MM.1S (cell line): ENCODE measurements around the gene CALU.
A peak's percentile ranks its signal among the peaks of the same experiment; 100 is the strongest.

Experiments
- DNase-seq: peaks from one replicate; pipeline ENCODE4 v3.0.0-alpha.2; 2015
- H2AFZ ChIP-seq: fragments of 300-600 bp; sonication (generic); 2 replicates; pipeline ENCODE4 v1.6.0; 2016; ENCODE audit warnings: antibody characterized with exemption, low read length
- H3F3A ChIP-seq: fragments of 300-600 bp; sonication (generic); 2 replicates; pipeline ENCODE4 v1.6.1; 2016; ENCODE audit warnings: mild to moderate bottlenecking, antibody characterized with exemption, low read length, moderate library complexity, mixed read lengths; ENCODE audit not compliant: insufficient read depth
- H3K27ac ChIP-seq: fragments of 300-600 bp; sonication (generic); 2 replicates; pipeline ENCODE4 v1.5.1; 2016; ENCODE audit warnings: mild to moderate bottlenecking, low read length
- H3K27me3 ChIP-seq: fragments of 300-600 bp; sonication (generic); replicated peaks from 2 replicates; pipeline ENCODE4 v1.6.0; 2016; ENCODE audit warnings: low read length; ENCODE audit not compliant: insufficient read depth
- H3K36me3 ChIP-seq: fragments of 300-600 bp; sonication (generic); replicated peaks from 2 replicates; pipeline ENCODE4 v1.6.1; 2016; ENCODE audit warnings: mild to moderate bottlenecking, low read length, mixed read lengths; ENCODE audit not compliant: insufficient read depth
- H3K4me1 ChIP-seq: fragments of 300-600 bp; sonication (generic); 2 replicates; pipeline ENCODE4 v1.6.1; 2016; ENCODE audit warnings: low read length, mixed read lengths
- H3K4me2 ChIP-seq: fragments of 300-600 bp; sonication (generic); 2 replicates; pipeline ENCODE4 v1.6.0; 2016; ENCODE audit warnings: low read depth, low read length
- H3K4me3 ChIP-seq: fragments of 300-600 bp; sonication (generic); 2 replicates; pipeline ENCODE4 v1.5.1; 2016; ENCODE audit warnings: low read length, mixed read lengths
- H3K79me2 ChIP-seq: fragments of 300-600 bp; sonication (generic); 2 replicates; pipeline ENCODE4 v1.6.1; 2016; ENCODE audit warnings: mixed run types, low read length, mixed read lengths
- H3K9ac ChIP-seq: fragments of 300-600 bp; sonication (generic); 2 replicates; pipeline ENCODE4 v1.6.1; 2016; ENCODE audit warnings: low read length, mixed read lengths
- H3K9me2 ChIP-seq: fragments of 300-600 bp; sonication (generic); replicated peaks from 2 replicates; pipeline ENCODE4 v1.6.1; 2016; ENCODE audit warnings: mild to moderate bottlenecking, low read length, mixed read lengths; ENCODE audit not compliant: insufficient read depth
- H3K9me3 ChIP-seq: fragments of 300-600 bp; sonication (generic); replicated peaks from 2 replicates; pipeline ENCODE4 v1.6.1; 2016; ENCODE audit warnings: mild to moderate bottlenecking, low read length, mixed read lengths; ENCODE audit not compliant: insufficient read depth
- H4K20me1 ChIP-seq: fragments of 300-600 bp; sonication (generic); 2 replicates; pipeline ENCODE4 v1.6.1; 2016; ENCODE audit warnings: mild to moderate bottlenecking, low read length, moderate library complexity, mixed read lengths; ENCODE audit not compliant: insufficient read depth
- CTCF ChIP-seq: fragments of 300-600 bp; sonication (generic); IDR thresholded peaks from 2 replicates; pipeline ENCODE4 v1.5.1; 2016; ENCODE audit warnings: antibody characterized with exemption, low read length, mixed read lengths
- EZH2 ChIP-seq: fragments of 300-600 bp; sonication (generic); optimal IDR thresholded peaks from 2 replicates; pipeline ENCODE3; 2017; ENCODE audit warnings: low read depth, mild to moderate bottlenecking, antibody characterized with exemption, low read length, mixed read lengths
- EZH2phosphoT487 ChIP-seq: fragments of 300-600 bp; sonication (generic); IDR thresholded peaks from 2 replicates; pipeline ENCODE4 v1.6.1; 2018; ENCODE audit warnings: antibody characterized with exemption, low read length

Gene CALU

GRCh38 chr7:128724743-128725142 is 14.4 kb upstream of the CALU start:
- H3K9me3 ChIP-seq = no peaks in the 10 kb centered on the region
- H3F3A ChIP-seq = no peaks in the 10 kb centered on the region
- DNase-seq = no peak
- no peaks in the 10 kb centered on the region for H3K9me2 ChIP-seq
- H3K4me1 ChIP-seq = peaks cover 4% of the 10 kb centered on the region; the same call in 1 of the 2 replicates
- H3K36me3 ChIP-seq = no peaks in the 10 kb centered on the region
- no peak overlapping the region for H3K9ac ChIP-seq
- no peak overlapping the region for H3K27ac ChIP-seq
- H4K20me1 ChIP-seq = no peaks in the 10 kb centered on the region
- TF ChIP-seq EZH2phosphoT487 (no peak), CTCF (no peak), EZH2 (no peak)
- no peak overlapping the region for H2AFZ ChIP-seq
- H3K4me2 ChIP-seq = no peak overlapping the region
- H3K79me2 ChIP-seq = no peaks in the 10 kb centered on the region
- no peak overlapping the region for H3K4me3 ChIP-seq
- no peaks in the 10 kb centered on the region for H3K27me3 ChIP-seq

GRCh38 chr7:128725531-128725930 is 13.6 kb upstream of the CALU start:
- H3K9ac ChIP-seq = no peak overlapping the region
- peak overlapping the region; percentile 33; the same call in 1 of the 2 replicates for H2AFZ ChIP-seq
- no peaks in the 10 kb centered on the region for H3F3A ChIP-seq
- H4K20me1 ChIP-seq = no peaks in the 10 kb centered on the region
- no peak overlapping the region for H3K4me3 ChIP-seq
- no peak overlapping the region for H3K27ac ChIP-seq
- H3K27me3 ChIP-seq = no peaks in the 10 kb centered on the region
- no peak overlapping the region for H3K4me2 ChIP-seq
- TF ChIP-seq EZH2 (no peak), EZH2phosphoT487 (no peak), CTCF (no peak)
- DNase-seq = no peak
- H3K9me3 ChIP-seq = no peaks in the 10 kb centered on the region
- H3K9me2 ChIP-seq = no peaks in the 10 kb centered on the region
- H3K79me2 ChIP-seq = no peaks in the 10 kb centered on the region
- peaks cover 4% of the 10 kb centered on the region; the same call in 1 of the 2 replicates for H3K4me1 ChIP-seq
- no peaks in the 10 kb centered on the region for H3K36me3 ChIP-seq

GRCh38 chr7:128726059-128726736 is 13.0 kb upstream of the CALU start:
- 0 out of 2 replicates have a peak overlapping the region, but pooled peaks have one; percentile 33 for H2AFZ ChIP-seq
- H3K4me3 ChIP-seq = no peak overlapping the region

More at GRCh38 chr7:128726059-128726736, 13.0 kb upstream of the CALU start:
- Histone ChIP-seq H3K9me2 (no peaks in the 10 kb centered on the region), H3K4me2 (no peak overlapping the region), H3K9ac (no peak overlapping the region), H3K27me3 (no peaks in the 10 kb centered on the region), H3K9me3 (no peaks in the 10 kb centered on the region), H4K20me1 (no peaks in the 10 kb centered on the region), H3K27ac (no peak overlapping the region), H3K4me1 (peaks cover 4% of the 10 kb centered on the region; the same call in 1 of the 2 replicates), H3K79me2 (no peaks in the 10 kb centered on the region), H3K36me3 (no peaks in the 10 kb centered on the region), H3F3A (no peaks in the 10 kb centered on the region)
- TF ChIP-seq EZH2phosphoT487 (no peak), CTCF (no peak), EZH2 (no peak)
- no peak for DNase-seq
